HL-60/S4 treated with retinoic acid at 250 ng/mL for 4 days and 3 days (cell line): Measurements from ENCODE around the gene PTPRU.

ENCODE experiments used
- in situ Hi-C: fragments of 300-500 bp; cut with MboI; formaldehyde crosslinking; loops from 2 replicates; pipeline ENCODE4 v1.7.0; 2022; ENCODE audit warnings: low sequenced_read_pairs

The PTPRU gene

DNA sequence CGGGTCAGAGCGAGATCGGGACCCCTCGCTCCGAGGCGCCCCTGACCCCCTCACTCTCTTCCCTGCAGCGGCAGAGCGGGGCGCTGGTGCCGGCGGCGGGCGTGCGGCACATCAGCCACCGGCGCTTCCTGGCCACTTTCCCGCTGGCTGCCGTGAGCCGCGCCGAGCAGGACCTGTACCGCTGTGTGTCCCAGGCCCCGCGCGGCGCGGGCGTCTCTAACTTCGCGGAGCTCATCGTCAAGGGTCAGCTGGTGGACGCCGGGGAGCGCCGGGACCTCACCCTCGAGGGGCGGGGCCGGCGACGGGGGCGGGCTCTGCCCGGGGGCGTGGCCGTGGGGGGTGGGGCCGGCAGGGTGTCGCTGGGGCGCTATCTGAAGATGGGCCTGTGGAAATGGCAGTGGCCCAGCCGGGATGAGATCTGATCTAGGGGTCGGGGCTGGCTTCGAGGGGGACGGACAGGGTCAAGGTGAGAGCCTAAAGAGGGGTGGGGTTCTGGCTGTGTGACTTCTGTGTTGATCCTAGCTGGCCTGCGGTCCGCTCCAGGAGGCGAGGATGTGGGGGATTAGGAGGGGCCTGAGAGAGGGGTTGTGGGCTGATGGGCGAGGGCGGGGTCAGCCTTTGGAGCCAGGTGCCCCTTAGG lies 23.6 kb downstream of the PTPRU start:
- in situ Hi-C loops, result loop anchor here (25.0 kb wide), 1 partner anchor 1427 kb away; no protein-coding TSS in a partner anchor

DNA sequence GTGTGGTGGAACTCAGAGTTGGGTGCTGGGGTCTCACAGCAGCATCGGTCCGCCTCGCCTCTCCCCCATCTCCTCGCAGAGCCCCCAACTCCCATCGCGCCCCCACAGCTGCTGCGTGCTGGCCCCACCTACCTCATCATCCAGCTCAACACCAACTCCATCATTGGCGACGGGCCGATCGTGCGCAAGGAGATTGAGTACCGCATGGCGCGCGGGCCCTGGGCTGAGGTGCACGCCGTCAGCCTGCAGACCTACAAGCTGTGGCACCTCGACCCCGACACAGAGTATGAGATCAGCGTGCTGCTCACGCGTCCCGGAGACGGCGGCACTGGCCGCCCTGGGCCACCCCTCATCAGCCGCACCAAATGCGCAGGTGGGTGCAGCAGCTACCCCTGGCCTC lies 24.2 kb downstream of the PTPRU start:
- in situ Hi-C loops, result loop anchor here (25.0 kb wide), 1 partner anchor 1427 kb away; no protein-coding TSS in a partner anchor

DNA sequence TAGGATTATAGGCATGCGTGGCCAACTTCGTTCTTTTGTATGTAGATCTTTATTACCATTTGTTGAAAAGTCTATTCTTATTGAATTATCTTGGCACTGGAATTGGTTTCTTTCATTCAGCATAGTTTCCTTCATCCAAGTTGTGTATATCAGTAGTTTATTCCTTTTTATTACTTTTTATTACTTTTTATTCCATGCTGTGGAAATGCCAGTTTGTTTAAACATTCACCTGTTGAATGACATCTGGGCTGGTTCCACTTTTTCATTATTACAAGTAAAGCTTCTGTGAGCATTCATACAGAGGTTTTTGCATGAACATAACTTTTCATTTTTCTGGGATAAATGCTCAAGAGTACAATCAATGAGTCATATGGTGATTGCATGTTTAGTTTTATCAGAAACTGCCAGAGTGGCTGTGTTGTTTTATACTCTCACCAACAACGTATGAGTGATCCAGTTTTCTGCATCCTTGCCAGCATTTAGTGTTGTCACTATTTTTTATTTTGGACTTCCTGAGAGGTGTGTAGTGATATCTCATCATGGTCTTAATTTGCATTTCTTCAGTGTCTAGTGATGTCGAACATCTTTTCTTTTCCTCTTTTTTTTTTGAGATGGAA lies 28.6 kb downstream of the PTPRU start:
- in situ Hi-C loops, result loop anchor here (25.0 kb wide), 1 partner anchor 1422 kb away; no protein-coding TSS in a partner anchor

DNA sequence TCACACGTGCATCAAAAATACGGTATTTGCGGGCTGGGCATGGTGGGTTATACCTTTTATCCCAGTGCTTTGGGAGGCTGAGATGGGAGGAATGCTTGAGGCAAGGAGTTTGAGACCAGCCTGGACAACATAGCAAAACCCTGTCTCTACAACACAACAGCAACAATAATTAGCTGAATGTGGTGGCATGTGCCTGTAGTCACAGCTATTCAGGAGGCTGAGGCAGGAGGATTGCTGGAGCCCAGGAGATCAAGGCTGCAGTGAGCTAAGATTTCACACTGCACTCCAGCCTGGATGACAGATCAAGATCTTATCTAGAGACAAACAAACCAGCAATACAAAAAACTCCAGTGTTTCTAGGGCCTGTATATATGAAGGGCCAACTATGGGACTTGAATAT lies 30.6 kb downstream of the PTPRU start:
- in situ Hi-C loops, result loop anchor here (25.0 kb wide), 1 partner anchor 1420 kb away; no protein-coding TSS in a partner anchor

DNA sequence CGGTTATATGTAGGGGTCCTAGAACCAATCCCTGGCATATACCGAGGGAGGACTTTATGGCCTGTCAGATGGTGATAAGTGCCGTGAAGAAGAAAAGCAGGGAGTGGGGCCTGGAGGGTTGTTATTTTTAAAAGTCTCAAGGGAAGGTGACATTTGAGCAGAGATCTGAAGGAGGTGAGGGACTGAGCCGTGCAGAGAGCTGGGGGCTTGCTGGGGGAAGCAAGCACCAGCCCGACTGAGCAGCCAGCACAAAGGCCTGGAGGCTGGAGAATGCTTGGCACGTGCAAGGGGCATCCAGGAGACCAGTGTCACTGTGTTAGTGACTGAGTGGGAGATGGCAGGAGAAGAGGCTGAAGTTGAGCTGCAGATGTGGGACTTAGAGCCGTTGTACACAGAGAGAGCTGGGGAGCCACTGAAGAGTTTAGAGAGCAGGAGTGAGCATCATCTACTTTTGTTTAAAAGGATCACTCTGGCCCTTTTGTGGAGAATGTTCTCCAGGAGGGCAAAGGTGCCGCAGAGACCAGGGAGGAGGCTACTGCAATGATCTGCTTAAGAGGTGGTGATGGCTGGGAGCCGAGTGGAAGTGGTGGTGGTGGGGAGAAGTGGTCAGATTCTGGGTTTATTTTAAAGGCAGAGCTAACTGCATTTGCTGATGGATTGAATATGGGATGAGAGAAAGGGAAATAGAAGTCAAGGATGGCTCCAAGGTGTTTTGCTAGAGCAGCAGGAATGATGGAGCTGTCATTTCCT lies 31.2 kb downstream of the PTPRU start:
- in situ Hi-C loops, result loop anchor here (25.0 kb wide), 1 partner anchor 1420 kb away; no protein-coding TSS in a partner anchor

DNA sequence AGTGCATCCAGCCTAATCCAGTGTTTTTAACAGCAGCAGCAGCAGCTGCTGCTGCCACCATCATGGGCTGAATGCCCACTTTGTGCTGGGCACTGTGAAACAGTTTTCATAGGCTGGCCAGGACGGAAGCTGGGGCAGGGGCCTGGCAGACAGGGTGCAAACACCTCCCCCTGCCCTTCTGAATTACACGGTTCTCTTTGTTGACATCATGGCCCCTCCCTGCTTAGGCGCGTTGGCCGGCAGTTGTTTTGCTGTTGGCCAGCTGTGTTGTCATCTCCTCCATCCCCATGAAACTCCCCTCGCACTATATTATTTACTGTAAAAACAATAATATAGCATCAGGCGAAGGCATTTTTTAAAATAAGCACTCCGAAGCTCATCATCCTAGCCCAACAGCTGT lies 33.1 kb downstream of the PTPRU start:
- in situ Hi-C loops, result loop anchor here (25.0 kb wide), 1 partner anchor 1418 kb away; no protein-coding TSS in a partner anchor

DNA sequence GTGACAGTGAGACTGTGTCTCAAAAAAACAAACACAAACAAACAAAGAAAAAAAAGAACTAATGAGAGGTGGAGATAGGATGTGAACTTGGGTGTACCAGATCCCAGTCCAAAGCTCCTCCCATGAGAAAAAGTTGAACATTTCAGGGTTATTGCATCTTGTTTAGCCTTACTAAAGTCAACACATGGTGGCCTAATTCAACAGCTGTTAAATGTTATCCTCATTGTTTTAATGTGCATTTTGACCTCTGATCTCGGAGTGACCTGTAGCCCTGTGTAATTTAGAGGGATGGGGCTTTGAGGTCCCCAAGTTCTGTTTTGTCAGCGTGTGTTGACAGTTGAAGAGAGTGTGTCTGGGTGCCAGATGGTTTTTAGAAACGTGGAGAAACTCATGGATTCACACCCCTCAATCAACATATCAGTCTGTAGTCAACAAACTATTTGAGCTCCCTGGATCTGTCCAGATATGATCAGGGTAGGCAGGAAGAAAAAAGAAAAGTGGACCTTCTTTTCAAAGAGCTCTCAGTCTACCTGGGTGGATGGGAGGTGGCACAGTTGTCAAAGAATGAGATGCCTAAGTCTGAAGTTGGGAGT lies 34.7 kb downstream of the PTPRU start:
- in situ Hi-C loops, result loop anchor here (25.0 kb wide), 1 partner anchor 1416 kb away; no protein-coding TSS in a partner anchor

DNA sequence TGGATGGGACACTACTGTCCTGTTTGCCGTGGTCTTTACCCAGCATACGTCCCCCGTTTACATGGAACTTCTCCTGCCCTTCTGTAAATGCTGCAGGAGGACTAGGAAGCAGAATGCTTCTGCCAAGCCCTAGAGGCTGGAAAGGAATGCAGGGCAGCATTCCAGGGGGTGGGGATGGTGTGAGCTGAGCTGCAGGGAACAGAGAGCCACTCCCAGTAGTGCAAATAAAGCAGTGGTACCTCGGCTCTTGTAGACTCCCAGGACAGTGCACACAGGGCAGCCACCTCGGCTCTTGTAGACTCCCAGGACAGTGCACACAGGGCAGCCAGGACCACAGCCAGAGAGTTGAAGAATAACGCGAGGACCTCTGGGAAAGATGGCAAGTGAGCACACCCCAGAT lies 35.4 kb downstream of the PTPRU start:
- in situ Hi-C loops, result loop anchor here (25.0 kb wide), 1 partner anchor 1416 kb away; no protein-coding TSS in a partner anchor

DNA sequence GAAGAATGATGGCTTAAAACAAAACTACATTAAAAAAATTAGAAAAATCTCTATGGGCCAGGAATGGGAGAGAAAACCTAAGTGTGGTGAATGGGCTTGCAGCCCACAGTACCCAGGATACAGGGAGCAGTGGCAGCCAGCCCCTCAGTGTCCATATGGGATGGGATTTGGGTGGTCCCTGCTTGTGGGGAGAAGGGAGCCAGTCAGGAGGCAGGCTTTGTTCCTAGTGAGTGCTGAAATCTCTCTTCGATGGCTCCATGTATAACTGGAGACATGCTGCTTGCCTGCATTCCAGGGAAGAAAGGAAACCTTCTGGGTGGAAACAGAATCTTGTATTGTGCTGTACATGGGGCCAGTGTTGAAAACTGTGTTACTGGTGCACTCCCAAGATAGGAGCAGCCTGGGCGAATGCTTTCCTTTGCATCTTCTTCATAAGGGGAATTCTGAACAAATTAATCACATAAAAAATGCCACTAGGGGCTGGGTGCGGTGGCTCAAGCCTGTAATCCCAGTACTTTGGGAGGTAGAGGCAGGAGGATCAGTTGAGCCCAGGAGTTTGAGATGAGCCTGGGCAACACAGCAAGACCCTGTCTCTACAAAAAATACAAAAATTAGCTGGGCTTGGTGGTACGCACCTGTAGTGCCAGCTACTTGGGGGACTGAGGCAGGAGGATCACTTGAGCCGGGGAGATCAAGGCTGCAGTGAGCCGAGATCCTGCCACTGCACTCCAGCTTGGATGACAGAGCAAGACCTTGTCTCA lies 36.0 kb downstream of the PTPRU start:
- in situ Hi-C loops, result loop anchor here (25.0 kb wide), 1 partner anchor 1415 kb away; no protein-coding TSS in a partner anchor

DNA sequence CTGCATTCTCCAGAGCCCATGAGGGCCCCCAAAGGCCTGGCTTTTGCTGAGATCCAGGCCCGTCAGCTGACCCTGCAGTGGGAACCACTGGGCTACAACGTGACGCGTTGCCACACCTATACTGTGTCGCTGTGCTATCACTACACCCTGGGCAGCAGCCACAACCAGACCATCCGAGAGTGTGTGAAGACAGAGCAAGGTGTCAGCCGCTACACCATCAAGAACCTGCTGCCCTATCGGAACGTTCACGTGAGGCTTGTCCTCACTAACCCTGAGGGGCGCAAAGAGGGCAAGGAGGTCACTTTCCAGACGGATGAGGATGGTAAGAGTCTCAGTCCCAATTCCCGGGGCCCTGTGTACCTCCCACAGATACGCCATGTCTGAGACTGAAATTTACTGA lies 39.1 kb downstream of the PTPRU start:
- in situ Hi-C loops, result no loop called here

DNA sequence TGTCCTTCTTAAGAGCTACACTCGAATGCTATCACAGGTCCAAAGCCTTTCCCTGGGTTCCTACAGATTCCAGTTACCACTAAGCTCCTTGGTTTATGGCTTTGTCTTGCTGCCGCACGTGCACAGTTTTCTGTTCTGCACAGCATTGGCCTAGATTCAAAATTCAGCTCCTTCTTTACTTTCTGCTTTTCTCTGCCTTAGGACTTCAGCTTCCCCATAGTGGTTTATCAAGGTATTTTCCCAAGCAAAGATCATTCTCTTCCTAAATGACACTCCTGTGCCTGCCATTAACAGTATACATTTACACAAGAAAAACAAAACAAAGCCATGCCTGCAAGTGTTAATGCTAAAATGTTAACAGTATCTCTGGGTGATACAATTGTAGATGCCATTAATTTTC lies 41.8 kb downstream of the PTPRU start:
- in situ Hi-C loops, result no loop called here

DNA sequence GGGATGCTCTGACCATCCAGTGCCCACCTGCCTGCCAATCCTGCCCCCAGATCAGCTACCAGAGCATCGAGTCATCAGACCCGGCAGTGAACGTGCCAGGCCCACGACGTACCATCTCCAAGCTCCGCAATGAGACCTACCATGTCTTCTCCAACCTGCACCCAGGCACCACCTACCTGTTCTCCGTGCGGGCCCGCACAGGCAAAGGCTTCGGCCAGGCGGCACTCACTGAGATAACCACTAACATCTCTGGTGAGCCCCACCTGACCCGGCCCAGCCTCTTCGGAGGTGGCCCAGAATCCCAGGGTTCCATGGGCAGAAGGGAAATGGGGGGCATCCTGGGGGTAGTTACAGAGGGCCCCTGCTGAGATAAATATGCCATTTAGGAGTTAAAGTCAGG lies 43.1 kb downstream of the PTPRU start:
- in situ Hi-C loops, result no loop called here

DNA sequence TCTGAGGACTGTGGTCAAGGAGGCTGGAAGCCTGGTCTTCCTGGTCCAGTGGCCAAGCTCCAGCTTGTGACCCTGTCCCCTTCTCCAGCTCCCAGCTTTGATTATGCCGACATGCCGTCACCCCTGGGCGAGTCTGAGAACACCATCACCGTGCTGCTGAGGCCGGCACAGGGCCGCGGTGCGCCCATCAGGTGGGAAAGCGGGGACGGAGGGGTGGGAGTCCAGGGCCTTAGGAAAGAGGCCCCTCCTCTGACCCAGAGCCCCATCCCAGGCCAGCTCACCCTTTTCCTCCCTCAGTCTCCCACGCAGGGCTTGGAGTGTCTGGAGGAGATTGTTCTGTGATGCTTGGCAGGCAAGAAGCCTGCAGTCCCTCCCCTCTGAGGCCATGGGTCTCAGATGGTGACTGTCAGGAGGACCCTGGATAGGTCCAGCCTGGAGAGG lies 43.6 kb downstream of the PTPRU start:
- in situ Hi-C loops, result no loop called here

DNA sequence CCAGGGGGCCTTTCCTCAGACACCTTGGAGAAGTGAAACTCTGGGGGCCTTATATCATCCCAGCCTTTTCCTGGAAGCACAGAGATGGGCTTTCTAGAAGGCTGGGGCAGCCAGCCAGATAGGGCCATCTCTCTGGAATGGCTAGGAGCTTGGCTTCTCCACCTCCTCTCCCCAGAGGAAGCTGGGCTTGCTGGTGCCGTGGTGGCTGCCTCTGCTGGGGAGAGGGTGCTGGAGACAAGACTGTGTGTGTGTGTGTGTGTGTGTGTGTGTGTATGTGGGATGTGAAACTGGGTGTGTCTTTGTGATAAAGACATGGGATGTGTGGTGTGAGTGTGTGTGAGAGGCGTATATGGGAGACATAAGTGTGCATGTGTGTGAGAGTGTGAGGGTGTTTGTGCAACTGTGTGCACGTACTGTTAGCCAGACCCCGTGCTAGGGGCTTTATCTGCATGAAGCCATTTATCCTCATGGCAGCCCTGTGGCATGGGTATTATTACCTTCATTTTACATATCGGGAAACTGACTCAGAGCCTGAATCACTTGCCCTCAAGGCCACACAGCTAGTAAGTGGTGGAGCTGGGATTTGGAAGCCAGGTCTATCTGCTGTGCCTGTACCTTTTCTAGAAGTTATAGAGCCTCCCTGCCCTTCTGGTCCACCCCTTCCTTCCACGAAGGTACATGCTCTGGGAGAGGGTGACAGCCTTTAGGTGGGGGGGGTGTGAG lies 44.2 kb downstream of the PTPRU start:
- in situ Hi-C loops, result no loop called here

DNA sequence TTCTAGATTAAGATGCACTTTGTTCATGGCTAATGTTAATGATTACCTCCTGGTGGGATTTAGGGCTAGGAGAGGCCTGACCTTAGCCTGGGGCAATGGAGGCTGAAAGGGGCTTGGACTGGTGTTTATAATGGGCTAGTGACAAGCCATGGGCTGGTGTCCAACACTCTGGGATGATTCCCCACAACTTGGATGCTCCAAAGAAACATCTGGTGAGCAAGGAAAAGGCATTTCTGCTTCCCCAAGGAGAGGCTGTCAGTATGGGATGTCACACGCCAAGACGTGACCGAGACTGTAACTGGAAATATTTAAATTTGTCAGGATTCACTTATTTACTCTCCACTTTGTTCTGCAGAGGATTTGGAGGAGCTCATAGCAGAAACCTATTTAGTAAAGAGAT lies 45.2 kb downstream of the PTPRU start:
- in situ Hi-C loops, result no loop called here

DNA sequence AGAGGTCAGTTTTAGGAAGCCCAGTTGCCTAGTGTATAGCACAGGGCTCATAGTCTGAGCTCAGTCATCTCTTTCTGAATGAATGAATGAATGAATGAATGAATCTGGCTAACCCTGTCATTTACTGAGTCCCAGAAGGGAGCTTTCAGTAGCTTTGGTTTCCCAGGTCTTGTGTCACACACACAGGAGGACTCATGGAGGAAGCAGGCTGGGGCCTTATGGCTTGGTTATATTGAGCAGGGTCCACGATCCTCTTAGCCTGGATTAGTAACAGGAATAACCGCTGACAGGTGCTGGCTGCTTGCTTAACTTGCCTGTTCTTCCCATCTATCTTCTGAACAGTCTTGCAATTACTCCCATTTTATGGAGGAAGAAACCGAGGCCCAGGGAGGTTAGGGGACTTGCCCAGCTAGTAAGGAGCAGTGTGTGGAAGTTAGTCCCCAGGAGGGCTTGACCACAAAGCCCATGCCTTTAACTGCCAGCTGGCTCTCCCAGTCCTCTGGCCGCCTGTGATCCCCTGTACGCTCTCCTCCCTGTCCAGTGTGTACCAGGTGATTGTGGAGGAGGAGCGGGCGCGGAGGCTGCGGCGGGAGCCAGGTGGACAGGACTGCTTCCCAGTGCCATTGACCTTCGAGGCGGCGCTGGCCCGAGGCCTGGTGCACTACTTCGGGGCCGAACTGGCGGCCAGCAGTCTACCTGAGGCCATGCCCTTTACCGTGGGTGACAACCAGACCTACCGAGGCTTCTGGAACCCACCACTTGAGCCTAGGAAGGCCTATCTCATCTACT lies 46.0 kb downstream of the PTPRU start:
- in situ Hi-C loops, result no loop called here

DNA sequence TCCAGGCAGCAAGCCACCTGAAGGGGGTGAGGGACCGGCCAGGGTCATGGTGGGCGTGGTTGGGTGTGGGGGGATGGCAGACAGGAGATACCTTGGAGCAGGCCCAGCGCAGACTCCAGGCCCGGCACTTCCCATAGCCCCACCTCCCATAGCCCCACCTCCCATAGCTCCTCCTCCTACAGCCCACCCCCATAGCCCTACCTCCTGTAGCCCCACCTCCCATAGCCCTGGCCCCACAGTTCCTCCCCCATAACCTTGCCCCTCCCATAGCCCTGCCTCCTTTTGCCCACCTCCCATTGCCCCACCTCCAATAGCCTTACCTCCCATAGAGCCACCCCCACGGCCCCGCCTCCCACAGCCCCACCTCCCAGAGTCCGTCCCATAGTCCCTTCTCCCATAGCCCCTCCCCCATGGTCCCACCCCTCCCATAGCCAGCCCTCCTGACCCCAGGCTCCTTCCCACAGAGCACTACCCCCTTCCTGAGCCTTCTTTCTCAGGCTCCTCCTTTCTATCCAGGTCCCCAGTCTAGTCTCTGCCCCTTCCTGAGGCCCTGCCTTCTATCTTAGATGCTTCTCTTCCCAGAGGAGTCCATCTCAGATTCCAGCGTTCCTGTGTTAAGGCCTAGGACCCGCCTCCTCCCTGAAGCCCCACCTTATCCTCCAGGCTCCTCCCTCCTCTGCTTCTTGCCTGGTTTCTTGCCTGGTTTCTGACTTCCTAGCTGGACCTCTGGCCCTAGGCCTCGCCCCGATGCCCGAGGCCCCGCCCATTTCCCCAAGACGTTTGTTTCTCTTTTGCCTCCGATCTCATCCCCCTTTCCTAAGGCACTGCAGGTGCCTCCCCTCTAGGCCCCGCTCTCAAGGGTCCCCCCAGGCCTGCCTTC lies 46.8 kb downstream of the PTPRU start:
- in situ Hi-C loops, result no loop called here

DNA sequence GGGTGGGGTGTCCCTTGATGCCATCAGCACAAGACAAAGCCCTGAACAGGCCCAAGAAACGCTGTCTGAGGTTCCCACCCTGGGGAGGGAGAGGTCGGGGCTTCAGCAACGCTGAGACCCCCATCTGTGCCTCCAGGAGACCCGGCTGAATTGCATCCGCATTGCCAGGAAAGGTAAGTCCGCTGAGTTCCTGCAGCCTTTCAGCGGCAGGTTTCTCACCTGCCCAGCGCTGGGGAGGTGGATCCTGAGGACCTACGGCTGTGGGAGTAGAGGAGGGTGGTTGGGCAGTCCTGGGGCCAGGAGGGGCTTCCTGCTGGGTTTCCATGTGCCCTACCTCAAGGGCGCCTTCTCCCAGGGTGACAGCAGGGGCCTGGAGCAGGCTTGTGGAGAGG lies 47.5 kb downstream of the PTPRU start:
- in situ Hi-C loops, result no loop called here
